ENCODE data around the gene OR1J4. TPM values are rescaled to one million over a fixed set of nuclear protein-coding genes. Genes with fewer than 3 reads are reported as not detected.
"Not testable (repeated sequence)": the region's sequence is repeated elsewhere in the genome, so short reads cannot be mapped to it uniquely, and the experiment has no call there.

OR1J4 gene
- total and polyA plus RNA-seq, 3 experiments from 2014 or later, result not detected

GRCh38 chr9:122510502-122510901, 8.4 kb upstream of the OR1J4 start, which contains the start of gene OR1J2:
Gene OR1J2 (plus strand): TSS chr9:122510802. CDS start chr9:122510802, 0 bp downstream.
- Histone ChIP-seq H3K27me3 (ENCODE audit: insufficient read depth, low read length, poor library complexity, severe bottlenecking) (no peaks in the 10 kb centered on the region), H3K27ac (ENCODE audit: low read depth, low read length) (no peak within 1 kb of the TSS), H3K4me3 (ENCODE audit: low read length) (no peak within 1 kb of the TSS), H3K4me1 (ENCODE audit: insufficient read depth, low read length) (no peaks in the 10 kb centered on the region), H3K36me3 (ENCODE audit: insufficient read depth, low read length) (no peaks in the 10 kb centered on the region), H3K9me3 (ENCODE audit: low read length) (no peaks in the 10 kb centered on the region)
- Mint-ChIP-seq H3K4me3 (no peak within 1 kb of the TSS), H3K27me3 (peaks cover 9 to 10% of the 10 kb centered on the region in 2 donors), H3K36me3 (no peaks in the 10 kb centered on the region), H3K9me3 (no peaks in the 10 kb centered on the region), H3K4me1 (no peaks in the 10 kb centered on the region), H3K27ac (no peak within 1 kb of the TSS)
- DNase-seq, result no peak
- ChIA-PET CTCF (no interaction called here), POLR2A (no interaction called here)

GRCh38 chr9:122518226-122518625, 715 bp upstream of the OR1J4 start:
- H3K27ac ChIP-seq (ENCODE audit: low read depth, low read length), result no peak overlapping the region
- peaks cover 0 to 1% (median 0%) of the 10 kb centered on the region in 5 donors for H3K9me3 Mint-ChIP-seq
- CTCF ChIA-PET, result no interaction called here
- H3K4me1 ChIP-seq (ENCODE audit: insufficient read depth, low read length), result no peaks in the 10 kb centered on the region
- no peaks in the 10 kb centered on the region for H3K27me3 ChIP-seq (ENCODE audit: insufficient read depth, low read length, poor library complexity, severe bottlenecking)
- no peak overlapping the region for H3K27ac Mint-ChIP-seq
- no peaks in the 10 kb centered on the region for H3K4me1 Mint-ChIP-seq
- no peaks in the 10 kb centered on the region for H3K9me3 ChIP-seq (ENCODE audit: low read length)
- POLR2A ChIA-PET, result no interaction called here
- H3K36me3 Mint-ChIP-seq, result no peaks in the 10 kb centered on the region
- no peaks in the 10 kb centered on the region for H3K36me3 ChIP-seq (ENCODE audit: insufficient read depth, low read length)
- H3K4me3 ChIP-seq (ENCODE audit: low read length), result no peak overlapping the region
- no peak overlapping the region for H3K4me3 Mint-ChIP-seq
- no peak for DNase-seq
- H3K27me3 Mint-ChIP-seq, result peaks cover 0 to 30% of the 10 kb centered on the region in 2 donors

- Histone ChIP-seq H3K9me3 (ENCODE audit: low read length) (no peaks in the 10 kb centered on the region), H3K4me3 (ENCODE audit: low read length) (no peak overlapping the region), H3K4me1 (ENCODE audit: insufficient read depth, low read length) (no peaks in the 10 kb centered on the region), H3K36me3 (ENCODE audit: insufficient read depth, low read length) (no peaks in the 10 kb centered on the region), H3K27me3 (ENCODE audit: insufficient read depth, low read length, poor library complexity, severe bottlenecking) (no peaks in the 10 kb centered on the region), H3K27ac (ENCODE audit: low read depth, low read length) (no peak overlapping the region)
- ChIA-PET POLR2A (no interaction called here), CTCF (no interaction called here)
- Mint-ChIP-seq H3K4me1 (no peaks in the 10 kb centered on the region), H3K27me3 (peaks cover 0 to 39% of the 10 kb centered on the region in 2 donors), H3K4me3 (no peak overlapping the region), H3K9me3 (peaks cover 0 to 1% (median 0%) of the 10 kb centered on the region in 5 donors), H3K36me3 (no peaks in the 10 kb centered on the region), H3K27ac (no peak overlapping the region)
- no peak for DNase-seq
Measured at GRCh38 chr9:122519376-122519775, 435 bp downstream of the OR1J4 start.

- H3K4me1 Mint-ChIP-seq, result no peaks in the 10 kb centered on the region
- H3K27me3 Mint-ChIP-seq, result peaks cover 10 to 31% of the 10 kb centered on the region in 2 donors
- H3K9me3 Mint-ChIP-seq, result no peaks in the 10 kb centered on the region
- no peak for DNase-seq
- no peak overlapping the region for H3K4me3 ChIP-seq (ENCODE audit: low read length)
- H3K27ac Mint-ChIP-seq, result no peak overlapping the region
- no peak overlapping the region for H3K27ac ChIP-seq (ENCODE audit: low read depth, low read length)
- no peaks in the 10 kb centered on the region for H3K27me3 ChIP-seq (ENCODE audit: insufficient read depth, low read length, poor library complexity, severe bottlenecking)
- H3K4me3 Mint-ChIP-seq, result no peak overlapping the region
- no peaks in the 10 kb centered on the region for H3K4me1 ChIP-seq (ENCODE audit: insufficient read depth, low read length)
- H3K36me3 ChIP-seq (ENCODE audit: insufficient read depth, low read length), result no peaks in the 10 kb centered on the region
- H3K36me3 Mint-ChIP-seq, result no peaks in the 10 kb centered on the region
- no peaks in the 10 kb centered on the region for H3K9me3 ChIP-seq (ENCODE audit: low read length)
- CTCF ChIA-PET, result no interaction called here
- POLR2A ChIA-PET, result no interaction called here
Measured at GRCh38 chr9:122526602-122527001, 7.7 kb downstream of the OR1J4 start.

- no peak for DNase-seq
- H3K36me3 Mint-ChIP-seq, result no peaks in the 10 kb centered on the region
- H3K9me3 Mint-ChIP-seq, result no peaks in the 10 kb centered on the region
- no peaks in the 10 kb centered on the region for H3K4me1 ChIP-seq (ENCODE audit: insufficient read depth, low read length)
- ChIA-PET POLR2A (no interaction called here), CTCF (no interaction called here)
- no peak within 1 kb of the TSS for H3K27ac Mint-ChIP-seq
- no peak within 1 kb of the TSS for H3K4me3 ChIP-seq (ENCODE audit: low read length)
- no peaks in the 10 kb centered on the region for H3K9me3 ChIP-seq (ENCODE audit: low read length)
- no peaks in the 10 kb centered on the region for H3K27me3 ChIP-seq (ENCODE audit: insufficient read depth, low read length, poor library complexity, severe bottlenecking)
- H3K27me3 Mint-ChIP-seq, result peaks cover 10 to 25% of the 10 kb centered on the region in 2 donors
- no peak within 1 kb of the TSS for H3K27ac ChIP-seq (ENCODE audit: low read depth, low read length)
- no peaks in the 10 kb centered on the region for H3K4me1 Mint-ChIP-seq
- no peaks in the 10 kb centered on the region for H3K36me3 ChIP-seq (ENCODE audit: insufficient read depth, low read length)
- no peak within 1 kb of the TSS for H3K4me3 Mint-ChIP-seq
Measured at GRCh38 chr9:122527193-122527592, 8.3 kb downstream of the OR1J4 start, which contains the start of gene OR1N1. Gene OR1N1 (minus strand): TSS chr9:122527293. CDS start chr9:122527293, 0 bp downstream.

GRCh38 chr9:122531157-122531556, 12.2 kb downstream of the OR1J4 start:
- CTCF ChIA-PET; H3K9me3 Mint-ChIP-seq; H3K4me3 ChIP-seq (ENCODE audit: low read length); H3K27me3 ChIP-seq (ENCODE audit: insufficient read depth, low read length, poor library complexity, severe bottlenecking); DNase-seq; H3K36me3 Mint-ChIP-seq; POLR2A ChIA-PET; H3K4me1 Mint-ChIP-seq; H3K27ac ChIP-seq (ENCODE audit: low read depth, low read length); H3K9me3 ChIP-seq (ENCODE audit: low read length); H3K4me1 ChIP-seq (ENCODE audit: insufficient read depth, low read length); H3K36me3 ChIP-seq (ENCODE audit: insufficient read depth, low read length); H3K4me3 Mint-ChIP-seq: not testable (repeated sequence)
- H3K27me3 Mint-ChIP-seq, result peaks cover 10 to 12% of the 10 kb centered on the region in 2 donors
- peak overlapping the region in 1 of 8 donors; percentile 77 for H3K27ac Mint-ChIP-seq

- Mint-ChIP-seq H3K4me1 (no peaks in the 10 kb centered on the region), H3K27ac (no peak overlapping the region), H3K4me3 (no peak overlapping the region), H3K36me3 (no peaks in the 10 kb centered on the region), H3K27me3 (peaks cover 0 to 2% of the 10 kb centered on the region in 2 donors), H3K9me3 (peaks cover 0 to 5% (median 0%) of the 10 kb centered on the region in 5 donors)
- H3K4me3 ChIP-seq (ENCODE audit: low read length), result no peak overlapping the region
- ChIA-PET CTCF (no interaction called here), POLR2A (no interaction called here)
- H3K27ac ChIP-seq (ENCODE audit: low read depth, low read length), result no peak overlapping the region
- no peaks in the 10 kb centered on the region for H3K36me3 ChIP-seq (ENCODE audit: insufficient read depth, low read length)
- DNase-seq, result no peak
- no peaks in the 10 kb centered on the region for H3K4me1 ChIP-seq (ENCODE audit: insufficient read depth, low read length)
- no peaks in the 10 kb centered on the region for H3K9me3 ChIP-seq (ENCODE audit: low read length)
- no peaks in the 10 kb centered on the region for H3K27me3 ChIP-seq (ENCODE audit: insufficient read depth, low read length, poor library complexity, severe bottlenecking)
Measured at GRCh38 chr9:122536134-122536533, 17.2 kb downstream of the OR1J4 start.

GRCh38 chr9:122537066-122537465, 18.1 kb downstream of the OR1J4 start:
- DNase-seq; H3K4me3 ChIP-seq (ENCODE audit: low read length); H3K27ac Mint-ChIP-seq; CTCF ChIA-PET; H3K4me1 ChIP-seq (ENCODE audit: insufficient read depth, low read length); H3K4me1 Mint-ChIP-seq; H3K36me3 Mint-ChIP-seq; H3K36me3 ChIP-seq (ENCODE audit: insufficient read depth, low read length); H3K9me3 Mint-ChIP-seq; H3K27ac ChIP-seq (ENCODE audit: low read depth, low read length); H3K4me3 Mint-ChIP-seq; POLR2A ChIA-PET; H3K9me3 ChIP-seq (ENCODE audit: low read length); H3K27me3 Mint-ChIP-seq; H3K27me3 ChIP-seq (ENCODE audit: insufficient read depth, low read length, poor library complexity, severe bottlenecking): not testable (repeated sequence)

GRCh38 chr9:122538757-122539156, 19.8 kb downstream of the OR1J4 start:
- no peaks in the 10 kb centered on the region for H3K9me3 ChIP-seq (ENCODE audit: low read length)
- Mint-ChIP-seq H3K36me3 (no peaks in the 10 kb centered on the region), H3K27me3 (peaks cover 3 to 9% of the 10 kb centered on the region in 2 donors), H3K4me3 (no peak overlapping the region), H3K27ac (no peak overlapping the region), H3K9me3 (peaks cover 0 to 5% (median 0%) of the 10 kb centered on the region in 5 donors), H3K4me1 (no peaks in the 10 kb centered on the region)
- ChIA-PET CTCF (no interaction called here), POLR2A (no interaction called here)
- H3K4me3 ChIP-seq (ENCODE audit: low read length), result no peak overlapping the region
- H3K27ac ChIP-seq (ENCODE audit: low read depth, low read length), result no peak overlapping the region
- H3K4me1 ChIP-seq (ENCODE audit: insufficient read depth, low read length), result no peaks in the 10 kb centered on the region
- no peak for DNase-seq
- H3K27me3 ChIP-seq (ENCODE audit: insufficient read depth, low read length, poor library complexity, severe bottlenecking), result no peaks in the 10 kb centered on the region
- H3K36me3 ChIP-seq (ENCODE audit: insufficient read depth, low read length), result no peaks in the 10 kb centered on the region
